Breast epithelium (tissue), 3 donors: ENCODE results near the gene ZMIZ1.

ENCODE experiments used
- CTCF ChIP-seq, 3 donors: fragments of 450-650 bp; IDR thresholded peaks; one replicate each; pipeline ENCODE4 v1.5.1; 2016 to 2017; ENCODE audit warnings: antibody characterized with exemption in 3 of 3, mild to moderate bottlenecking in 3 of 3, moderate library complexity in 3 of 3
- POLR2A ChIP-seq: fragments of 450-650 bp; IDR thresholded peaks from one replicate; pipeline ENCODE4 v1.6.1; 2016; ENCODE audit warnings: antibody characterized with exemption, mild to moderate bottlenecking, moderate library complexity
- POLR2AphosphoS5 ChIP-seq, 3 donors: sonication (generic); formaldehyde crosslinking; IDR thresholded peaks; one replicate each; pipeline ENCODE4 v1.6.1; 2017; ENCODE audit warnings: antibody characterized with exemption in 3 of 3

GRCh38 chr10:79093658-79094411, 25.1 kb downstream of the ZMIZ1 start:
- TF ChIP-seq CTCF (IDR thresholded peaks at IDR 0.05) = no peak
- no peak for TF ChIP-seq POLR2A
- TF ChIP-seq POLR2AphosphoS5 (IDR thresholded peaks at IDR 0.05) = peak; percentile 58 to 75 (median 70)
